Activated naive CD8-positive, alpha-beta T cell (primary cell): Measurements from ENCODE around the gene PLAGL2.
"Not testable (repeated sequence)": the region's sequence is repeated elsewhere in the genome, so short reads cannot be mapped to it uniquely, and the experiment has no call there.

Experiments used
- H3K27ac Mint-ChIP-seq: one replicate; pipeline ENCODE4 v1.8.0; 2021; ENCODE audit warnings: mixed read lengths
- H3K27me3 Mint-ChIP-seq: one replicate; pipeline ENCODE4 v1.8.0; 2021; ENCODE audit warnings: mixed read lengths
- H3K36me3 Mint-ChIP-seq: one replicate; pipeline ENCODE4 v1.8.0; 2021; ENCODE audit warnings: mixed read lengths
- H3K4me1 Mint-ChIP-seq: one replicate; pipeline ENCODE4 v1.8.0; 2021; ENCODE audit warnings: low read depth, mixed read lengths
- H3K4me3 Mint-ChIP-seq: one replicate; pipeline ENCODE4 v1.8.0; 2021; ENCODE audit warnings: mild to moderate bottlenecking, mixed read lengths
- H3K9me3 Mint-ChIP-seq: one replicate; pipeline ENCODE4 v1.8.0; 2021; ENCODE audit warnings: low read depth, mixed read lengths

Gene PLAGL2, protein sequence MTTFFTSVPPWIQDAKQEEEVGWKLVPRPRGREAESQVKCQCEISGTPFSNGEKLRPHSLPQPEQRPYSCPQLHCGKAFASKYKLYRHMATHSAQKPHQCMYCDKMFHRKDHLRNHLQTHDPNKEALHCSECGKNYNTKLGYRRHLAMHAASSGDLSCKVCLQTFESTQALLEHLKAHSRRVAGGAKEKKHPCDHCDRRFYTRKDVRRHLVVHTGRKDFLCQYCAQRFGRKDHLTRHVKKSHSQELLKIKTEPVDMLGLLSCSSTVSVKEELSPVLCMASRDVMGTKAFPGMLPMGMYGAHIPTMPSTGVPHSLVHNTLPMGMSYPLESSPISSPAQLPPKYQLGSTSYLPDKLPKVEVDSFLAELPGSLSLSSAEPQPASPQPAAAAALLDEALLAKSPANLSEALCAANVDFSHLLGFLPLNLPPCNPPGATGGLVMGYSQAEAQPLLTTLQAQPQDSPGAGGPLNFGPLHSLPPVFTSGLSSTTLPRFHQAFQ

DNA sequence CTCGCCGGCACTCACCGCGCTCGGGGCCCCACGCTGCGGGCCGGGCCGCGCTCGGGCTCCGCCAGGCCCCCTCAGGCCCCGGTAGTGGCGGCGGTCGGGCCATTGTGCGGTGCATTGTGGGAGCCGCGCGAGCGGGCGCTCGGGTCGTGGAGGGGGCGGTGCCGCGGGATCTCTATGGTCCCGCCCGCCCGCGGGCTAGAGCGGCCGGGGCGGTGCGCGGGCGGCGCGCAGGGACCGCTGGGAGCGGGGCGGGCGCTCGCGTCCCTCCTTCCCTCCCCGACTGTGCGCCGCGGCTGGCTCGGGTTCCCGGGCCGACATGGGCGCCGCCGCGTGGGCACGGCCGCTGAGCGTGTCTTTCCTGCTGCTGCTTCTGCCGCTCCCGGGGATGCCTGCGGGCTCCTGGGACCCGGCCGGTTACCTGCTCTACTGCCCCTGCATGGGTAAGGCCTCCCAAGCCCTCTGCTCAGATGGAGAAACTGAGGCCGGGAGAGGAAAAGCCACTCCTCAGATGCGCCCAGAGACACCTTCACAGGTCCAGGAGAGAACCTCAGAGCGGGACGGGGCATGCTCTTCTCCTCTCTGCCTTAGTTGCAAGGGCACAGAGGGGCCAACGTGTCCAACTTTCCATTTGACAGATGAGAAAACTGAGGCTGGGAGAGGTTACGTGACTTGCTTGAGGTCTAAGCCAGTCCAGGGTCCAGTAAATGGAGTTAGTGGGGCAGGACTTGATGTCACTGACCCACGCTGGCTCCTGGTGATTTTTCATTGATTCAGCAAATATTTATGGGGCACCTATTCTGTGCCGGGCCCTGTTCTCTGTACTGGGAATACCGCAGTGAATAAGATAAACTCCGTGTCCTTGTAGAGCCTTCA lies at the start of gene PLAGL2, which contains the start of gene POFUT1:
PLAGL2 (minus strand) TSS at position 118 of the 873 bp plus-strand sequence. CDS start 5,565 bp downstream, outside the sequence.
POFUT1 (plus strand) TSS at position 255 of the 873 bp plus-strand sequence; CDS start at position 317, 62 bp downstream.
- Mint-ChIP-seq H3K36me3 (peaks cover 35% of the 10 kb centered on the region), H3K4me3 (peak within 1 kb of the TSS; percentile 99), H3K9me3 (no peaks in the 10 kb centered on the region), H3K4me1 (peaks cover 78% of the 10 kb centered on the region), H3K27ac (peak within 1 kb of the TSS; percentile 97), H3K27me3 (no peaks in the 10 kb centered on the region)

DNA sequence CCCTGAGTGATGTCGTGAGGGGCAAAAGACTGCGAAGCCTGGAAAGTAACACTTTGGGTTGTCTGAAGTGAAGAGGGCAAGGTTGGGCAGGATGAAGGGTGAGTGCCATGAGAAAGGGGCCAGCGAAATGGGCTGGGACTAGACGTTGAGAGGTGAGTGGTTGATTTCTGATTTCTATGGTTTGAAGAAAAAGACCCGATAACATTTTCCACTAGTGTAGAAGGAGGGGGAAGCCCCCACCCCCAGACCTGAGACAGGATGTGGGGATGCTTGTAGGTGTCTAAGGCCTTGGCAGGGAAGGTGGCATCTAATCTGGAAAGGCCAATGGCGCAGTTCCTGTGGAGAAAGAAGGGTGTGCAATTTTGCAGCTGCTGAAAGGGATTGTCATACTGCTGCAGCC lies 44.6 kb upstream of the PLAGL2 start:
- Mint-ChIP-seq H3K4me3 (peak overlapping the region; percentile 84), H3K27me3 (no peaks in the 10 kb centered on the region), H3K9me3 (peaks cover 3% of the 10 kb centered on the region), H3K27ac (peak overlapping the region; percentile 98), H3K4me1 (peaks cover 63% of the 10 kb centered on the region), H3K36me3 (peaks cover 4% of the 10 kb centered on the region)

- H3K9me3 Mint-ChIP-seq, result peaks cover 3% of the 10 kb centered on the region
- H3K36me3 Mint-ChIP-seq, result peaks cover 4% of the 10 kb centered on the region
- peaks cover 56% of the 10 kb centered on the region for H3K4me1 Mint-ChIP-seq
- no peaks in the 10 kb centered on the region for H3K27me3 Mint-ChIP-seq
- H3K4me3 Mint-ChIP-seq, result peak overlapping the region; percentile 84
- peak overlapping the region; percentile 98 for H3K27ac Mint-ChIP-seq
Observed at GRCh38 chr20:32251470-32251869, 43.9 kb upstream of the PLAGL2 start.

GRCh38 chr20:32249030-32249738 lies 41.6 kb upstream of the PLAGL2 start:
- Mint-ChIP-seq H3K9me3 (peaks cover 3% of the 10 kb centered on the region), H3K27me3 (no peaks in the 10 kb centered on the region), H3K4me3 (peak overlapping the region; percentile 58)

DNA sequence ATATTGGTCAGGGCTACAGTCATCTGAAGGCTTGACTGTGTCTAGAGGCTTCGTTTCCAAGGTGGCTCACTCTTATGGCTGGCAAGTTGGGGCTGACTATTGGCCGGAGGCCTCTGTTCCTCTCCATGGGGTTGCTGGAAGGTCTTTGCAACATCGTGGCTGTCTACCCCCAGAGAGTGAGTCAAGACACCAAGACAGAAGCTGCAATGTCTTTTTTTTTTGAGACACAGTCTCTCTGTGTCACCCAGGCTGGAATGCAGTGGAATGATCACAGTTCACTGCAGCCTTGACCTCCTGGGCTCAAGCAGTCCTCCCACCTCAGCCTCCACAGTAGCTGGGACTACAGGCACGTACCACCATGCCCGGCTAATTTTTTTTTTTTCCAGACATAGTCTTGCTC lies 40.5 kb upstream of the PLAGL2 start:
- peaks cover 2% of the 10 kb centered on the region for H3K36me3 Mint-ChIP-seq
- no peak overlapping the region for H3K4me3 Mint-ChIP-seq
- H3K27me3 Mint-ChIP-seq, result no peaks in the 10 kb centered on the region
- H3K9me3 Mint-ChIP-seq, result peaks cover 3% of the 10 kb centered on the region
- peaks cover 42% of the 10 kb centered on the region for H3K4me1 Mint-ChIP-seq
- H3K27ac Mint-ChIP-seq, result peak overlapping the region; percentile 67

More at GRCh38 chr20:32249030-32249738, 41.6 kb upstream of the PLAGL2 start:
- Mint-ChIP-seq H3K4me1 (peaks cover 50% of the 10 kb centered on the region), H3K36me3 (peaks cover 4% of the 10 kb centered on the region), H3K27ac (peak overlapping the region; percentile 95)

DNA sequence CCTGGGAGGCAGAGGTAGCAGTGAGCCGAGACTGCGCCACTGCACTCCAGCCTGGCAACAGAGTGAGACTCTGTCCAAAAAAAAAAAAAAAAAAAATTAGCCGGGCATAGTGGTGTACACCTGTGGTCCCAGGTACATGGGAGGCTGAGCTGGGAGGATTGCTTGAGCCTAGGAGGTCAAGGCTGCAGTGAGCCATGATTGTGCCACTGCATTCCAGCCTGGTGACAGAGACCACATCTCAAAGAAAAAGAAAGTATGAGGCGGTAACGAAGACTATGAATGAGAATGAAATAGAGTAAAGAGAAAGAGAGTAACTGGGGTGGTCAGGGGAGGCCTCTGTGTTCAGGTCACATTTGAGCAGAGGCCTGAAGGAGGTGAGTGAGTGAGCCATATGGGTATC lies 38.7 kb upstream of the PLAGL2 start:
- H3K4me1 Mint-ChIP-seq, result peaks cover 24% of the 10 kb centered on the region
- peak overlapping the region; percentile 18 for H3K27ac Mint-ChIP-seq
- H3K9me3 Mint-ChIP-seq, H3K27me3 Mint-ChIP-seq, H3K36me3 Mint-ChIP-seq, H3K4me3 Mint-ChIP-seq: not testable (repeated sequence)

DNA sequence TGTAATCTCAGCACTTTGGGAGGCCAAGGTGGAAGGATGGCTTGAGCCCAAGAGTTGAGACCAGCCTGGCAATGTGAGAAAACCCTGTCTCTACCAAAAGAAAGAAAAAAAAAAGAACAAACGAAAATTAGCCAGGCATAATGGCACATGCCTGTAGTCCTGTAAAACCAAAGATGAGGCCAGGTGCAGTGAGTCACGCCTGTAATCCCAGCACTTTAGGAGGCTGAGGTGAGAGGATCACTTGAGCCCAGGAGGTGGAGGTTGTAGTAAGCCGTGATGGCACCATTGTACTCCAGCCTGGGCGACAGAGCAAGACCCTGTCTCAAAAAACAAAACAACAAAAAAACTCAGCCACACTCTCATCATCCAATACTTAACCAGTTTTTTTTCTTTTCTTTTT lies 37.4 kb upstream of the PLAGL2 start:
- peaks cover 29% of the 10 kb centered on the region for H3K4me1 Mint-ChIP-seq
- no peaks in the 10 kb centered on the region for H3K27me3 Mint-ChIP-seq
- H3K27ac Mint-ChIP-seq, result no peak overlapping the region
- no peaks in the 10 kb centered on the region for H3K9me3 Mint-ChIP-seq
- no peak overlapping the region for H3K4me3 Mint-ChIP-seq
- no peaks in the 10 kb centered on the region for H3K36me3 Mint-ChIP-seq

GRCh38 chr20:32244150-32244823 lies 36.7 kb upstream of the PLAGL2 start:
- H3K4me1 Mint-ChIP-seq, result peaks cover 26% of the 10 kb centered on the region
- H3K4me3 Mint-ChIP-seq, result no peak overlapping the region
- H3K36me3 Mint-ChIP-seq, result no peaks in the 10 kb centered on the region
- no peak overlapping the region for H3K27ac Mint-ChIP-seq
- H3K9me3 Mint-ChIP-seq, result no peaks in the 10 kb centered on the region
- no peaks in the 10 kb centered on the region for H3K27me3 Mint-ChIP-seq

DNA sequence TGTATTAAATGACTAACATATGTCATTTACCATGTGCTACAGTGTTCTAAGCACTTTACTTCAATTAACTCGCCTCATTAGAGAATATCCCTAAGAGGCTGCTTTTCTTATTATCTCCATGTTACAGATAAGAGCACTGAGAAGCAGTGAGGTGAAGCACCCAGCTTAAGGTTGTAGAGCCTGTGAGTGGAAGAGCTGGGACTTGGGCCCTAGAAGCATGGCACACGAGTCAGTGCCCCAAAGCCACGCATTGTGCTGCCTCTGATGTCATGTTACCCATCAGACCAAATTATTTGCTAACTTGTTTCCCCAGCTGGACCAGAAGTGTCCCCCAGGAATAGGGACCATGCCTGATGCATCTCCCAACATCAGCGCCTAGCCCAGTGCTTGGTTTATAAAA lies 34.3 kb upstream of the PLAGL2 start:
- H3K27me3 Mint-ChIP-seq, result no peaks in the 10 kb centered on the region
- H3K36me3 Mint-ChIP-seq, result no peaks in the 10 kb centered on the region
- H3K27ac Mint-ChIP-seq, result no peak overlapping the region
- peaks cover 19% of the 10 kb centered on the region for H3K4me1 Mint-ChIP-seq
- H3K4me3 Mint-ChIP-seq, result no peak overlapping the region
- no peaks in the 10 kb centered on the region for H3K9me3 Mint-ChIP-seq

DNA sequence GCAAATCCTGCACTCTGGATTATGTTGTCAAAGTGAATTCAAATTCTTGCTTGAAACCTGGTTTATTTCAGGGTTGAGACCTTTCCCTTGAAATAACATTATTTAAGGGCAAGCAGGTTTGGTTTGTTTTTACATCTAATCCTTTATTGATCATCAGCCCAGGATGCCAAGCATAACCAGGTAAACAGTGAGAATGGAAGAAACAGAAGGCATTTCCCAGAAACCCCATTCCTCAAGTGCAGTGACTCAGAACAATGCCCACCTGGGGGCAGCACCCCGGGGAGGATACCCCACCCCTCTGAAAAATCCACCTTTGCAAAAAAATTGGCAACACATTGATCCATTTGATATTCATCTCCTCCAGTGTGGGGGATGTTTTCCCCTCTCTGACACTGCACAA lies 32.7 kb upstream of the PLAGL2 start:
- H3K9me3 Mint-ChIP-seq, result no peaks in the 10 kb centered on the region
- H3K27ac Mint-ChIP-seq, result no peak overlapping the region
- no peaks in the 10 kb centered on the region for H3K27me3 Mint-ChIP-seq
- H3K4me1 Mint-ChIP-seq, result peaks cover 17% of the 10 kb centered on the region
- H3K4me3 Mint-ChIP-seq, result no peak overlapping the region
- peaks cover 6% of the 10 kb centered on the region for H3K36me3 Mint-ChIP-seq

GRCh38 chr20:32238483-32239425 lies 31.2 kb upstream of the PLAGL2 start:
- H3K36me3 Mint-ChIP-seq, result peaks cover 6% of the 10 kb centered on the region
- no peak overlapping the region for H3K27ac Mint-ChIP-seq
- no peaks in the 10 kb centered on the region for H3K9me3 Mint-ChIP-seq
- no peaks in the 10 kb centered on the region for H3K27me3 Mint-ChIP-seq
- H3K4me1 Mint-ChIP-seq, result peaks cover 17% of the 10 kb centered on the region
- H3K4me3 Mint-ChIP-seq, result no peak overlapping the region

- Mint-ChIP-seq H3K9me3 (no peaks in the 10 kb centered on the region), H3K4me3 (no peak overlapping the region), H3K27me3 (no peaks in the 10 kb centered on the region), H3K4me1 (peaks cover 29% of the 10 kb centered on the region), H3K36me3 (peaks cover 14% of the 10 kb centered on the region), H3K27ac (peak overlapping the region; percentile 5)
Observed at GRCh38 chr20:32237419-32237818, 29.9 kb upstream of the PLAGL2 start.

DNA sequence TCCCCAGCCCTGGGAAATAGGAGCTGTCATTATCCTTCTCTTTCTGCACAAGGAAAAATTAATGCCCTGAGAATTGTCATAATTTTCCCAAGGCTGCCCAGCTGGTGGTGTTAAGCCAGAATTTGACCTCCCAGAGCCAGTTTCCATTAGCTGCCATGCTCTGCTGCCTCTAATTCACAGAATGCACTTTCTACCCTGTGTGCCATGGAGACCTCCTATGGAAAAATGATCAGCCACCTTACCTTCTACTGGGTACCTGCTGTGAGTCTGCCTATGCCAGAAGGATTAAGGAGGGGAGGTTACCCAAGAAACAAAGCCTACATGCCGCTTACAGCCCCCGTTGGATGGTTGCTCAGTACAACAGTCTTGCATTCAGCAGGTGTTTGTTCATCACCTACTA lies 29.3 kb upstream of the PLAGL2 start:
- no peaks in the 10 kb centered on the region for H3K27me3 Mint-ChIP-seq
- H3K27ac Mint-ChIP-seq, result no peak overlapping the region
- peaks cover 14% of the 10 kb centered on the region for H3K36me3 Mint-ChIP-seq

More for the DNA sequence above, 29.3 kb upstream of the PLAGL2 start:
- H3K9me3 Mint-ChIP-seq, result no peaks in the 10 kb centered on the region
- H3K4me1 Mint-ChIP-seq, result peaks cover 35% of the 10 kb centered on the region
- H3K4me3 Mint-ChIP-seq, result no peak overlapping the region
